HL-60 (cell line): Measurements from ENCODE around the gene CADM4.

Experiments used
- GABPA ChIP-seq: IDR thresholded peaks from 2 replicates; pipeline ENCODE4 v1.6.1; 2012; ENCODE audit warnings: low read depth
- POLR2AphosphoS5 ChIP-seq: IDR thresholded peaks from 2 replicates; pipeline ENCODE4 v1.6.1; 2012; ENCODE audit warnings: low read depth
- SPI1 ChIP-seq: IDR thresholded peaks from 2 replicates; pipeline ENCODE4 v1.6.1; 2012; ENCODE audit warnings: low read depth, mild to moderate bottlenecking, borderline replicate concordance
- TF ChIP-seq, protein P1 (sequence below): IDR thresholded peaks from one replicate; pipeline ENCODE4 v1.5.1; 2011; ENCODE audit warnings: low read length, control low read depth, inconsistent platforms; ENCODE audit not compliant: insufficient read depth
- TF ChIP-seq, protein P2 (sequence below): IDR thresholded peaks from 2 replicates; pipeline ENCODE4 v1.6.1; 2012; ENCODE audit warnings: low read depth; ENCODE audit not compliant: insufficient replicate concordance

DNA sequence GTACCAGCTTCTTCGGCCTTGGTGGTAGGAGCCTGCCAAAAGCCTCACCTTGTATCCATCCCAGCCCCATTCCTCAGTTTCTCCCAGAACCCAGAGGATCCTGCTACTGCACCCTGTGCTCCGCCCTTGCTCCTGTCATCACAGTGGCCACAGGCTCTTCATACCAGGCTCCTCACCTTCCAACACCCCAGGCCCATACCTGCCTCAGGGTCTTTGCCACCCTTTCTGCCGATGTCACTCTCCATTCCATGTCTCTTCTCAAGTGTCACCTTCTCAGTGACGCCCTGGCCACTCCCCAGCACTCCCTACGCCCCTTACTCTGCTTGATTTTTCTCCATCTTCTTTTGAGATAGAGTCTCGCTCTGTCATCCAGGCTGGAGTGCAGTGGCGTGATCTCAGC, 29.8 kb downstream of the CADM4 start:
- TF ChIP-seq, protein P1, sequence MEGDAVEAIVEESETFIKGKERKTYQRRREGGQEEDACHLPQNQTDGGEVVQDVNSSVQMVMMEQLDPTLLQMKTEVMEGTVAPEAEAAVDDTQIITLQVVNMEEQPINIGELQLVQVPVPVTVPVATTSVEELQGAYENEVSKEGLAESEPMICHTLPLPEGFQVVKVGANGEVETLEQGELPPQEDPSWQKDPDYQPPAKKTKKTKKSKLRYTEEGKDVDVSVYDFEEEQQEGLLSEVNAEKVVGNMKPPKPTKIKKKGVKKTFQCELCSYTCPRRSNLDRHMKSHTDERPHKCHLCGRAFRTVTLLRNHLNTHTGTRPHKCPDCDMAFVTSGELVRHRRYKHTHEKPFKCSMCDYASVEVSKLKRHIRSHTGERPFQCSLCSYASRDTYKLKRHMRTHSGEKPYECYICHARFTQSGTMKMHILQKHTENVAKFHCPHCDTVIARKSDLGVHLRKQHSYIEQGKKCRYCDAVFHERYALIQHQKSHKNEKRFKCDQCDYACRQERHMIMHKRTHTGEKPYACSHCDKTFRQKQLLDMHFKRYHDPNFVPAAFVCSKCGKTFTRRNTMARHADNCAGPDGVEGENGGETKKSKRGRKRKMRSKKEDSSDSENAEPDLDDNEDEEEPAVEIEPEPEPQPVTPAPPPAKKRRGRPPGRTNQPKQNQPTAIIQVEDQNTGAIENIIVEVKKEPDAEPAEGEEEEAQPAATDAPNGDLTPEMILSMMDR: no peak
- TF ChIP-seq POLR2AphosphoS5: no peak
- TF ChIP-seq, protein P2, sequence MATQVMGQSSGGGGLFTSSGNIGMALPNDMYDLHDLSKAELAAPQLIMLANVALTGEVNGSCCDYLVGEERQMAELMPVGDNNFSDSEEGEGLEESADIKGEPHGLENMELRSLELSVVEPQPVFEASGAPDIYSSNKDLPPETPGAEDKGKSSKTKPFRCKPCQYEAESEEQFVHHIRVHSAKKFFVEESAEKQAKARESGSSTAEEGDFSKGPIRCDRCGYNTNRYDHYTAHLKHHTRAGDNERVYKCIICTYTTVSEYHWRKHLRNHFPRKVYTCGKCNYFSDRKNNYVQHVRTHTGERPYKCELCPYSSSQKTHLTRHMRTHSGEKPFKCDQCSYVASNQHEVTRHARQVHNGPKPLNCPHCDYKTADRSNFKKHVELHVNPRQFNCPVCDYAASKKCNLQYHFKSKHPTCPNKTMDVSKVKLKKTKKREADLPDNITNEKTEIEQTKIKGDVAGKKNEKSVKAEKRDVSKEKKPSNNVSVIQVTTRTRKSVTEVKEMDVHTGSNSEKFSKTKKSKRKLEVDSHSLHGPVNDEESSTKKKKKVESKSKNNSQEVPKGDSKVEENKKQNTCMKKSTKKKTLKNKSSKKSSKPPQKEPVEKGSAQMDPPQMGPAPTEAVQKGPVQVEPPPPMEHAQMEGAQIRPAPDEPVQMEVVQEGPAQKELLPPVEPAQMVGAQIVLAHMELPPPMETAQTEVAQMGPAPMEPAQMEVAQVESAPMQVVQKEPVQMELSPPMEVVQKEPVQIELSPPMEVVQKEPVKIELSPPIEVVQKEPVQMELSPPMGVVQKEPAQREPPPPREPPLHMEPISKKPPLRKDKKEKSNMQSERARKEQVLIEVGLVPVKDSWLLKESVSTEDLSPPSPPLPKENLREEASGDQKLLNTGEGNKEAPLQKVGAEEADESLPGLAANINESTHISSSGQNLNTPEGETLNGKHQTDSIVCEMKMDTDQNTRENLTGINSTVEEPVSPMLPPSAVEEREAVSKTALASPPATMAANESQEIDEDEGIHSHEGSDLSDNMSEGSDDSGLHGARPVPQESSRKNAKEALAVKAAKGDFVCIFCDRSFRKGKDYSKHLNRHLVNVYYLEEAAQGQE: no peak
- TF ChIP-seq GABPA: no peak
- TF ChIP-seq SPI1: no peak
